ENCODE measurements around the gene GNG7.

DNA sequence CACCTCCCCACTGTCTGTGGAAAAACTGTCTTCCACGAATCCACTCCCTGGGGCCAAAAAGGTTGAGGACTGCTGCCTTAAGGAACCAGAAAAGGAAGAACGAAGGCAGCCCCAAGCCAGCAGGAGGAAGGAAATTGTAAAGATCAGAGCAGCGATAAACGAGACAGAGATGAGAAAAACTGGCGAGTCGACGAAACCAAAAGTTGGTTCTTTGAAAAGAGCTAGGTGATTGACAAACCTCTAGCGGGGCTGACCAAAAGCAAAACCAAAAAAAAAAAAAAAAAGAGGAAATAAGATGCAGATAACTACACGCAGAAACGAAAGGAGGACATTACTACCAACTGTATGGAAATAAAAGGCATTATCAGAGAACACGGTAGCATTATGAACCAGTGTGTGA, 149.6 kb downstream of the GNG7 start:
- TF ChIP-seq SUZ12 (IDR thresholded peaks at IDR 0.05): no peak
- TF ChIP-seq FOXA1 (IDR thresholded peaks at IDR 0.05): no peak
